HepG2 (cell line): ENCODE results near the gene TEAD4. TPM values are rescaled to one million over a fixed set of nuclear protein-coding genes. Genes with fewer than 3 reads are reported as not detected.

Source experiments
- ATAC-seq: fragments of 200-7000 bp; cut with Tn5 transposase; 3 replicates; pipeline ENCODE4 v1.9.1; 2020; ENCODE audit warnings: mild to moderate bottlenecking, moderate library complexity
- BruUV-seq: library from RNA; stranded (reverse); fragments of 400-500 nt; replicated peaks from 2 replicates; lab custom pipeline; 2021; lab: Mats Ljungman, UMichigan
- CTCF ChIA-PET: fragments of 300-600 bp; formaldehyde crosslinking; extraction: SDS; loops from one replicate; lab custom pipeline; 2021; ENCODE audit warnings: low total read pairs, inconsistent platforms, low intra/inter-chr PET ratio; lab: Yijun Ruan, JAX
- POLR2A ChIA-PET: fragments of 350-600 bp; sonication (Branson Sonifier 250); formaldehyde crosslinking; loops from one replicate; lab custom pipeline; 2020; ENCODE audit warnings: antibody characterized with exemption, inconsistent platforms; lab: Yijun Ruan, JAX
- DNase-seq: peaks from one replicate; pipeline ENCODE4 v3.0.0-alpha.2; 2015; ENCODE audit warnings: low spot score
- FAIRE-seq: peaks from 3 replicates; lab custom pipeline; 2011; peaks lifted over from hg19 to GRCh38; lab: Jason Lieb, UNC
- H2AFZ ChIP-seq: one replicate; pipeline ENCODE4 v1.6.1; 2011; ENCODE audit warnings: low read length, inconsistent platforms
- H3K27ac ChIP-seq: fragments of 300-600 bp; 3 replicates; pipeline ENCODE4 v1.8.0; 2011; ENCODE audit warnings: mixed run types, mild to moderate bottlenecking, mixed read lengths, low read length, inconsistent platforms; ENCODE audit not compliant: insufficient read depth; ENCODE audit errors: extremely low read length
- H3K27me3 ChIP-seq, 2 experiments: fragments of 200-600 bp in 1 of 2; 2 replicates in 1 of 2; 3 replicates in 1 of 2; pipeline versions ENCODE4 v1.6.0 to v1.8.0; 2011; ENCODE audit warnings: low read length in 2 of 2, mild to moderate bottlenecking in 2 of 2, moderate library complexity in 2 of 2, inconsistent platforms in 1 of 2; ENCODE audit not compliant: insufficient read depth in 2 of 2, control insufficient read depth in 1 of 2
- H3K36me3 ChIP-seq, 2 experiments: fragments of 200-600 bp in 1 of 2; replicated peaks in 1 of 2; 2 replicates in 1 of 2; 3 replicates in 1 of 2; pipeline versions ENCODE4 v1.5.1 to v1.8.0; 2011; ENCODE audit warnings: low read length in 2 of 2, inconsistent platforms in 1 of 2; ENCODE audit not compliant: insufficient read depth in 2 of 2, control insufficient read depth in 1 of 2
- H3K4me1 ChIP-seq: 2 replicates; pipeline ENCODE4 v1.5.1; 2012; ENCODE audit warnings: low read length, inconsistent platforms; ENCODE audit not compliant: insufficient read depth
- H3K4me2 ChIP-seq: 2 replicates; pipeline ENCODE4 v1.6.0; 2011; ENCODE audit warnings: low read depth, low read length, inconsistent platforms
- H3K4me3 ChIP-seq, 3 experiments: fragments of 200-600 bp in 1 of 3; sonication (generic), shearing (Covaris generic) in 1 of 3; replicated peaks in 1 of 3; 2 replicates each; pipeline ENCODE4 v1.5.1; 2011 to 2016; ENCODE audit warnings: low read length in 3 of 3, inconsistent platforms in 2 of 3, low read depth in 2 of 3, mild to moderate bottlenecking in 2 of 3, control low read depth in 1 of 3, mixed read lengths in 1 of 3; ENCODE audit not compliant: insufficient read depth in 1 of 3
- H3K79me2 ChIP-seq: one replicate; pipeline ENCODE4 v1.6.1; 2011; ENCODE audit warnings: low read length, inconsistent platforms; ENCODE audit not compliant: insufficient read depth
- H3K9ac ChIP-seq: 2 replicates; pipeline ENCODE4 v1.6.0; 2011; ENCODE audit warnings: mild to moderate bottlenecking, low read depth, low read length, inconsistent platforms; ENCODE audit not compliant: insufficient read depth
- H3K9me3 ChIP-seq: 2 replicates; pipeline ENCODE4 v1.5.1; 2012; ENCODE audit warnings: mild to moderate bottlenecking, low read length
- H4K20me1 ChIP-seq: 2 replicates; pipeline ENCODE4 v1.6.0; 2011; ENCODE audit warnings: inconsistent platforms, mild to moderate bottlenecking, low read length, moderate library complexity; ENCODE audit not compliant: insufficient read depth
- ATF6 ChIP-seq: sonication (generic); formaldehyde crosslinking; conservative IDR thresholded peaks from 2 replicates; pipeline ENCODE4 v1.4.0; 2020; ENCODE audit warnings: missing genetic modification reagents
- BORCS8-MEF2B ChIP-seq: sonication (generic); formaldehyde crosslinking; IDR thresholded peaks from 2 replicates; pipeline ENCODE4 v1.8.0; 2022; ENCODE audit warnings: mild to moderate bottlenecking, missing genetic modification reagents
- DZIP1 ChIP-seq: sonication (generic); formaldehyde crosslinking; IDR thresholded peaks from 2 replicates; pipeline ENCODE4 v1.5.0; 2020; ENCODE audit warnings: mild to moderate bottlenecking, missing genetic modification reagents
- HMGXB3 ChIP-seq: sonication (generic); formaldehyde crosslinking; IDR thresholded peaks from 2 replicates; pipeline ENCODE4 v1.4.0; 2020; ENCODE audit warnings: missing genetic modification reagents, borderline replicate concordance
- JUNB ChIP-seq: sonication (generic); formaldehyde crosslinking; IDR thresholded peaks from 2 replicates; pipeline ENCODE4 v1.8.0; 2022; ENCODE audit warnings: missing genetic modification reagents, mild to moderate bottlenecking, borderline replicate concordance
- NFE2L1 ChIP-seq: sonication (generic); formaldehyde crosslinking; IDR thresholded peaks from 2 replicates; pipeline ENCODE4 v1.4.0; 2020; ENCODE audit warnings: missing genetic modification reagents, mild to moderate bottlenecking, borderline replicate concordance
- NFRKB ChIP-seq: fragments of 450-650 bp; IDR thresholded peaks from 2 replicates; pipeline ENCODE4 v1.6.1; 2017
- SP1 ChIP-seq, 2 experiments: fragments of 450-650 bp in 1 of 2; sonication (generic) in 1 of 2; formaldehyde crosslinking in 1 of 2; IDR thresholded peaks; 2 replicates each; pipeline versions ENCODE4 v1.4.0 to v1.6.1; 2016 to 2020; ENCODE audit warnings: missing genetic modification reagents in 1 of 2
- TBP ChIP-seq: sonication (generic); formaldehyde crosslinking; IDR thresholded peaks from 2 replicates; pipeline ENCODE4 v1.5.0; 2020; ENCODE audit warnings: missing genetic modification reagents
- THAP7 ChIP-seq: sonication (generic); formaldehyde crosslinking; IDR thresholded peaks from 2 replicates; pipeline ENCODE4 v1.8.1; 2023; ENCODE audit warnings: mild to moderate bottlenecking, missing genetic modification reagents
- ZBTB49 ChIP-seq: sonication (generic); formaldehyde crosslinking; IDR thresholded peaks from 2 replicates; pipeline ENCODE4 v1.4.0; 2020; ENCODE audit warnings: missing genetic modification reagents, borderline replicate concordance
- ZNF121 ChIP-seq: sonication (generic); formaldehyde crosslinking; IDR thresholded peaks from 2 replicates; pipeline ENCODE4 v1.5.0; 2020; ENCODE audit warnings: mild to moderate bottlenecking, missing genetic modification reagents
- WGBS: methylation state at CpG from one replicate; pipeline ENCODE4 v1.1.6; 2017; ENCODE audit warnings: low lambda C conversion rate; 5-methylcytosine and 5-hydroxymethylcytosine counted together
- in situ Hi-C: cut with HindIII; loops from 2 replicates; pipeline ENCODE4 v1.10.0; 2017; ENCODE audit warnings: low pct_unique_long_range_greater_than_20kb; ENCODE audit not compliant: extremely low pct_ligation_motif_present
- intact Hi-C: fragments of 100-400 bp; cut with micrococcal nuclease; formaldehyde crosslinking; loops from one replicate; pipeline ENCODE4 v1.10.0; 2022; ENCODE audit not compliant: unreplicated experiment
- polyA plus RNA-seq, 8 experiments: library from polyadenylated mRNA; depleted of rRNA in 3 of 8; stranded (reverse) in 7 of 8; unstranded in 1 of 8; fragments of >200 nt; fragmentation: Illumina TruSeq in 4 of 8; extraction: Trizol in 4 of 8; gene quantifications; 2 replicates each; pipeline versions ENCODE4 v1.2.1 to v1.2.3, GENCODE V29; 2011 to 2016; ENCODE audit warnings: low read depth in 4 of 8, missing spikeins in 1 of 8, mixed read lengths in 1 of 8; ENCODE audit not compliant: insufficient read depth in 1 of 8
- total RNA-seq, 5 experiments: library from RNA; depleted of rRNA; stranded (reverse); fragments of >200 nt; fragmentation: Illumina TruSeq; extraction: Trizol; gene quantifications; 2 replicates each; pipeline ENCODE4 v1.2.3, GENCODE V29; 2016; ENCODE audit warnings: low read depth in 1 of 5

Gene TEAD4
- total and polyA plus RNA-seq, 2 of the 13 experiments (the other 11 are each of a cell fraction or from before 2014, with no cell fraction given), result 45.0 to 69.4 TPM

GRCh38 chr12:2986876-2987275 is 27.7 kb downstream of the TEAD4 start:
- H3K27ac ChIP-seq, result no peak overlapping the region
- no peaks in the 10 kb centered on the region for H3K27me3 ChIP-seq
- no peaks in the 10 kb centered on the region; the same call in 1 of the 2 replicates for H3K9me3 ChIP-seq
- H3K36me3 ChIP-seq, result peaks cover 10 to 40% of the 10 kb centered on the region in 2 experiments
- intact Hi-C loops, result no loop called here
- DNase-seq (no peak), FAIRE-seq (no peak), ATAC-seq (no peak)
- 88% methylated on average over 3 of the region's 3 CpGs for WGBS
- no peak overlapping the region for H3K4me3 ChIP-seq
- no peak overlapping the region for H3K9ac ChIP-seq
- peaks cover 13% of the 10 kb centered on the region; the same call in 1 of the 2 replicates for H4K20me1 ChIP-seq
- CTCF ChIA-PET, result no interaction called here
- in situ Hi-C loops, result no loop called here
- H3K4me1 ChIP-seq, result peaks cover 13% of the 10 kb centered on the region; the same call in 1 of the 2 replicates
- H3K79me2 ChIP-seq, result peaks cover 46% of the 10 kb centered on the region
- no TSS peak for BruUV-seq
- POLR2A ChIA-PET, result interaction anchor here (1.2 kb wide), 1 partner anchor 29 kb away, joined by 3 read pairs; no protein-coding TSS in a partner anchor
- H3K4me2 ChIP-seq, result no peak overlapping the region
- H2AFZ ChIP-seq, result no peak overlapping the region
- TF ChIP-seq ATF6 (no peak), ZNF121 (CRISPR knock-in tag) (no peak), BORCS8-MEF2B (CRISPR knock-in tag) (no peak), JUNB (CRISPR knock-in tag) (no peak), THAP7 (CRISPR knock-in tag) (no peak), ZBTB49 (no peak), SP1 (IDR thresholded peaks at IDR 0.05) (no peak), SP1 (CRISPR knock-in tag; IDR thresholded peaks at IDR 0.05) (no peak), NFRKB (no peak), TBP (CRISPR knock-in tag) (no peak), NFE2L1 (no peak), DZIP1 (CRISPR knock-in tag) (no peak), HMGXB3 (no peak)
